ENCODE data around the gene GIT1. TPM values are rescaled to one million over a fixed set of nuclear protein-coding genes. Genes with fewer than 3 reads are reported as not detected.

The GIT1 gene
- total and polyA plus RNA-seq, 2 of the 13 experiments (the other 11 are each of a cell fraction or from before 2014, with no cell fraction given) = 14.2 to 30.8 TPM

- TF ChIP-seq MAZ (IDR thresholded peaks at IDR 0.05; ENCODE audit: borderline replicate concordance, low read depth, low read length) (peak; percentile 76), MAZ (CRISPR knock-in tag; IDR thresholded peaks at IDR 0.05; ENCODE audit: low read depth) (peak; percentile 56; the same call in 1 of the 2 replicates), TRIM24 (CRISPR knock-in tag; IDR thresholded peaks at IDR 0.05) (no peak), ARID5B (CRISPR knock-in tag; IDR thresholded peaks at IDR 0.05) (no peak), ZNF614 (CRISPR knock-in tag; IDR thresholded peaks at IDR 0.05; ENCODE audit: borderline replicate concordance) (no peak), BATF2 (CRISPR knock-in tag; IDR thresholded peaks at IDR 0.05) (no peak), POLR2G (IDR thresholded peaks at IDR 0.05; ENCODE audit: low read depth, low read length) (0 out of 2 replicates have a peak, but pooled peaks have one; percentile 36), RNF219 (CRISPR knock-in tag; IDR thresholded peaks at IDR 0.05) (no peak), ZNF850 (CRISPR knock-in tag; conservative IDR thresholded peaks at IDR 0.05) (no peak), ZNF503 (CRISPR knock-in tag; IDR thresholded peaks at IDR 0.05) (no peak; the same call in 1 of the 2 replicates), PHF8 (CRISPR knock-in tag; IDR thresholded peaks at IDR 0.05) (peak; percentile 68), TBX2 (CRISPR knock-in tag; IDR thresholded peaks at IDR 0.05; ENCODE audit: borderline replicate concordance) (peak; percentile 45), ZMYM4 (CRISPR knock-in tag; IDR thresholded peaks at IDR 0.05) (no peak), ISL2 (CRISPR knock-in tag; IDR thresholded peaks at IDR 0.05) (peak; percentile 5; the same call in 1 of the 2 replicates), ZNF362 (CRISPR knock-in tag; IDR thresholded peaks at IDR 0.05; ENCODE audit: borderline replicate concordance) (no peak), ZNF772 (CRISPR knock-in tag; IDR thresholded peaks at IDR 0.05) (0 out of 2 replicates have a peak, but pooled peaks have one; percentile 31), ATF3 (CRISPR knock-in tag; IDR thresholded peaks at IDR 0.05) (no peak)
Observed at GRCh38 chr17:29589524-29590410, at the start of gene GIT1 (continued).
